WTC11 (cell line): Measurements from ENCODE around the gene ARHGEF19. TPM values are rescaled to one million over a fixed set of nuclear protein-coding genes. Genes with fewer than 3 reads are reported as not detected.

Source experiments
- ATAC-seq: fragments of 200-7000 bp; cut with Tn5 transposase; 2 replicates; pipeline ENCODE4 v1.10.0; 2021; ENCODE audit warnings: mild to moderate bottlenecking, moderate library complexity
- CTCF ChIA-PET: fragments of 300-600 bp; sonication (Branson Sonifier 250); formaldehyde crosslinking; loops from one replicate; lab custom pipeline; 2021; ENCODE audit warnings: antibody characterized with exemption; lab: Charles Lee
- POLR2A ChIA-PET: fragments of 350-600 bp; sonication (Branson Sonifier 250); formaldehyde crosslinking; loops from one replicate; lab custom pipeline; 2021; ENCODE audit warnings: antibody characterized with exemption; lab: Charles Lee
- DNase-seq: peaks from one replicate; pipeline ENCODE4 v3.0.0; 2021; ENCODE audit warnings: low spot score
- H3K27ac Mint-ChIP-seq: 2 replicates; pipeline ENCODE4 v1.8.0; 2021; ENCODE audit warnings: mixed read lengths
- H3K27me3 Mint-ChIP-seq: 2 replicates; pipeline ENCODE4 v1.8.0; 2021; ENCODE audit warnings: low read depth, mild to moderate bottlenecking, moderate library complexity, mixed read lengths
- H3K36me3 Mint-ChIP-seq: 2 replicates; pipeline ENCODE4 v1.8.0; 2021; ENCODE audit warnings: mixed read lengths
- H3K4me1 Mint-ChIP-seq: 2 replicates; pipeline ENCODE4 v1.8.0; 2022; ENCODE audit warnings: mixed read lengths
- H3K4me3 Mint-ChIP-seq: 2 replicates; pipeline ENCODE4 v1.8.0; 2021; ENCODE audit warnings: mild to moderate bottlenecking, moderate library complexity, mixed read lengths
- H3K9me3 Mint-ChIP-seq: 2 replicates; pipeline ENCODE4 v1.8.0; 2021; ENCODE audit warnings: mixed read lengths
- CDX4 ChIP-seq: fragments of 250-450 bp; sonication (Bioruptor Pico); IDR thresholded peaks from 2 replicates; pipeline ENCODE4 v1.9.0; 2021; ENCODE audit warnings: moderate library complexity, mild to moderate bottlenecking, inconsistent platforms, borderline replicate concordance
- CREB1 ChIP-seq: sonication (generic); formaldehyde crosslinking; IDR thresholded peaks from 2 replicates; pipeline ENCODE4 v1.8.0; 2023; ENCODE audit warnings: mild to moderate bottlenecking, missing genetic modification reagents
- E2F1 ChIP-seq: sonication (generic); formaldehyde crosslinking; IDR thresholded peaks from 2 replicates; pipeline ENCODE4 v1.8.0; 2022; ENCODE audit warnings: mild to moderate bottlenecking, missing genetic modification reagents
- ETV6 ChIP-seq: sonication (generic); formaldehyde crosslinking; IDR thresholded peaks from 2 replicates; pipeline ENCODE4 v1.8.1; 2022; ENCODE audit warnings: mild to moderate bottlenecking, missing genetic modification reagents
- GABPB1 ChIP-seq: sonication (generic); formaldehyde crosslinking; IDR thresholded peaks from 2 replicates; pipeline ENCODE4 v1.8.1; 2023; ENCODE audit warnings: mild to moderate bottlenecking, missing genetic modification reagents
- GRHL2 ChIP-seq: fragments of 250-450 bp; sonication (Bioruptor Pico); IDR thresholded peaks from 2 replicates; pipeline ENCODE4 v1.8.0; 2022; ENCODE audit warnings: mild to moderate bottlenecking, moderate library complexity; ENCODE audit not compliant: insufficient replicate concordance, severe bottlenecking
- GTF2I ChIP-seq: fragments of 250-450 bp; sonication (Bioruptor Pico); conservative IDR thresholded peaks from 2 replicates; pipeline ENCODE4 v1.4.0; 2021; ENCODE audit warnings: mild to moderate bottlenecking
- HMGA2 ChIP-seq: fragments of 250-450 bp; sonication (Bioruptor Pico); IDR thresholded peaks from 2 replicates; pipeline ENCODE4 v1.4.0; 2021; ENCODE audit warnings: mild to moderate bottlenecking, moderate library complexity
- JAZF1 ChIP-seq: fragments of 250-450 bp; sonication (Bioruptor Pico); IDR thresholded peaks from 2 replicates; pipeline ENCODE4 v1.9.0; 2021; ENCODE audit warnings: moderate library complexity, mild to moderate bottlenecking, inconsistent platforms
- MAX ChIP-seq: sonication (generic); formaldehyde crosslinking; IDR thresholded peaks from 2 replicates; pipeline ENCODE4 v1.8.0; 2022; ENCODE audit warnings: mild to moderate bottlenecking, missing genetic modification reagents
- MLX ChIP-seq: sonication (generic); formaldehyde crosslinking; IDR thresholded peaks from 2 replicates; pipeline ENCODE4 v1.8.1; 2023; ENCODE audit warnings: mild to moderate bottlenecking, missing genetic modification reagents, moderate library complexity
- NFATC4 ChIP-seq: fragments of 250-450 bp; sonication (Bioruptor Pico); IDR thresholded peaks from 2 replicates; pipeline ENCODE4 v1.9.0; 2021; ENCODE audit warnings: mild to moderate bottlenecking
- SMAD3 ChIP-seq: sonication (generic); formaldehyde crosslinking; IDR thresholded peaks from 2 replicates; pipeline ENCODE4 v1.8.0; 2022; ENCODE audit warnings: missing genetic modification reagents, mild to moderate bottlenecking, borderline replicate concordance
- STAT6 ChIP-seq: sonication (generic); formaldehyde crosslinking; conservative IDR thresholded peaks from 2 replicates; pipeline ENCODE4 v1.8.1; 2023; ENCODE audit warnings: mild to moderate bottlenecking, low read depth, missing genetic modification reagents, moderate library complexity
- TCF7 ChIP-seq: sonication (generic); formaldehyde crosslinking; IDR thresholded peaks from 2 replicates; pipeline ENCODE4 v1.8.0; 2022; ENCODE audit warnings: mild to moderate bottlenecking, low read depth, missing genetic modification reagents, moderate library complexity
- TP53 ChIP-seq: sonication (generic); formaldehyde crosslinking; IDR thresholded peaks from 2 replicates; pipeline ENCODE4 v1.8.1; 2023; ENCODE audit warnings: mild to moderate bottlenecking, missing genetic modification reagents
- USF1 ChIP-seq: sonication (generic); formaldehyde crosslinking; IDR thresholded peaks from 2 replicates; pipeline ENCODE4 v1.8.0; 2022; ENCODE audit warnings: mild to moderate bottlenecking, missing genetic modification reagents
- ZBTB21 ChIP-seq: sonication (generic); formaldehyde crosslinking; IDR thresholded peaks from 2 replicates; pipeline ENCODE4 v1.8.1; 2023; ENCODE audit warnings: mild to moderate bottlenecking, missing genetic modification reagents, borderline replicate concordance
- ZNF219 ChIP-seq: sonication (generic); formaldehyde crosslinking; IDR thresholded peaks from 2 replicates; pipeline ENCODE4 v1.8.0; 2023; ENCODE audit warnings: missing genetic modification reagents, mild to moderate bottlenecking, borderline replicate concordance
- ZNF281 ChIP-seq: sonication (generic); formaldehyde crosslinking; IDR thresholded peaks from 2 replicates; pipeline ENCODE4 v1.8.0; 2023; ENCODE audit warnings: mild to moderate bottlenecking, missing genetic modification reagents
- ZNF423 ChIP-seq: fragments of 250-450 bp; sonication (Bioruptor Pico); IDR thresholded peaks from 2 replicates; pipeline ENCODE4 v2.1.2; 2022; ENCODE audit warnings: mild to moderate bottlenecking, moderate library complexity
- ZSCAN18 ChIP-seq: fragments of 250-450 bp; sonication (Bioruptor Pico); IDR thresholded peaks from 2 replicates; pipeline ENCODE4 v2.1.2; 2022; ENCODE audit warnings: mild to moderate bottlenecking, moderate library complexity
- total RNA-seq: library from RNA; stranded (reverse); gene quantifications from 3 replicates; pipeline ENCODE4 v1.2.3, GENCODE V29; 2021

Gene ARHGEF19
- total RNA-seq, 1 experiment from 2014 or later: 53.1 TPM

GRCh38 chr1:16212251-16212961 lies at the start of gene ARHGEF19 (continued):
- TF ChIP-seq ZNF281 (CRISPR knock-in tag): peak; percentile 89; the same call in 1 of the 2 replicates
- no peak for TF ChIP-seq ZBTB21 (CRISPR knock-in tag)
- TF ChIP-seq GRHL2 (CRISPR knock-in tag): no peak
- peak; percentile 81 for TF ChIP-seq ZNF423 (CRISPR knock-in tag)
- TF ChIP-seq MAX (CRISPR knock-in tag): peak; percentile 69
- no peak for TF ChIP-seq CDX4 (CRISPR knock-in tag)
- TF ChIP-seq TP53 (CRISPR knock-in tag): no peak
- no peak for TF ChIP-seq TCF7 (CRISPR knock-in tag)

GRCh38 chr1:16262067-16262466 lies 49.6 kb upstream of the ARHGEF19 start:
- Mint-ChIP-seq H3K27ac (no peak overlapping the region), H3K9me3 (no peaks in the 10 kb centered on the region), H3K4me3 (no peak overlapping the region), H3K36me3 (no peaks in the 10 kb centered on the region), H3K27me3 (no peaks in the 10 kb centered on the region), H3K4me1 (peaks cover 4% of the 10 kb centered on the region)
- ATAC-seq (no peak), DNase-seq (no peak)
- ChIA-PET CTCF (no interaction called here), POLR2A (no interaction called here)
- TF ChIP-seq ETV6 (CRISPR knock-in tag): no peak
- no peak for TF ChIP-seq JAZF1 (CRISPR knock-in tag)
- TF ChIP-seq MAX (CRISPR knock-in tag): no peak
- no peak for TF ChIP-seq ZNF423 (CRISPR knock-in tag)
- TF ChIP-seq GTF2I (CRISPR knock-in tag): no peak
- TF ChIP-seq ZNF219 (CRISPR knock-in tag): no peak
- no peak for TF ChIP-seq CDX4 (CRISPR knock-in tag)
- TF ChIP-seq USF1 (CRISPR knock-in tag): no peak
- no peak for TF ChIP-seq HMGA2
- no peak for TF ChIP-seq GABPB1
- no peak for TF ChIP-seq E2F1 (CRISPR knock-in tag)
- no peak for TF ChIP-seq SMAD3
- TF ChIP-seq STAT6 (CRISPR knock-in tag): no peak
- no peak for TF ChIP-seq NFATC4 (CRISPR knock-in tag)
- TF ChIP-seq CREB1 (CRISPR knock-in tag): no peak
- TF ChIP-seq ZSCAN18: no peak
- no peak for TF ChIP-seq MLX (CRISPR knock-in tag)
